22Rv1 (cell line): ENCODE data around the gene RAB11FIP2.

Experiments used
- CTCF ChIP-seq: fragments of 450-650 bp; IDR thresholded peaks from 2 replicates; pipeline ENCODE4 v1.5.1; 2017; ENCODE audit warnings: mild to moderate bottlenecking
- ZFX ChIP-seq: fragments of 450-650 bp; IDR thresholded peaks from 2 replicates; pipeline ENCODE4 v1.6.1; 2017; ENCODE audit warnings: antibody characterized with exemption, borderline replicate concordance

- no peak for TF ChIP-seq CTCF
- no peak for TF ChIP-seq ZFX
These were observed 55.0 kb downstream of the RAB11FIP2 start for GRCh38 chr10:117991701-117992100.
